G401.6 (cell line): ENCODE measurements around the gene NPC1L1.

Experiments used
- FAIRE-seq: peaks from 2 replicates; lab custom pipeline; 2012; peaks lifted over from hg19 to GRCh38; lab: Jason Lieb, UNC

NPC1L1 gene

GRCh38 chr7:44541028-44541869, at the start of gene NPC1L1:
NPC1L1 (minus strand) TSS chr7:44541330; CDS start chr7:44541259, 71 bp downstream.
- FAIRE-seq = no peak

- no peak for FAIRE-seq
Observed at GRCh38 chr7:44590910-44591309, 49.8 kb upstream of the NPC1L1 start.

- FAIRE-seq = peak; percentile 96
Observed at GRCh38 chr7:44587843-44588711, 46.9 kb upstream of the NPC1L1 start.

- no peak for FAIRE-seq
Observed at GRCh38 chr7:44583146-44583865, 42.2 kb upstream of the NPC1L1 start.

- FAIRE-seq = peak; percentile 94
Observed at GRCh38 chr7:44581879-44582603, 40.9 kb upstream of the NPC1L1 start, which contains the start of gene TMED4. TMED4 (minus strand) TSS chr7:44582231; CDS start chr7:44582206, 25 bp downstream.

- FAIRE-seq = no peak
Observed at GRCh38 chr7:44580945-44581878, 40.1 kb upstream of the NPC1L1 start.

- peak; percentile 77 for FAIRE-seq
Observed at GRCh38 chr7:44576228-44576627, 35.1 kb upstream of the NPC1L1 start.

GRCh38 chr7:44575054-44575453, 33.9 kb upstream of the NPC1L1 start:
- FAIRE-seq = no peak

- FAIRE-seq = no peak
Observed at GRCh38 chr7:44574287-44574872, 33.2 kb upstream of the NPC1L1 start.

- peak; percentile 95 for FAIRE-seq
Observed at GRCh38 chr7:44573464-44574286, 32.5 kb upstream of the NPC1L1 start, which contains the start of gene DDX56. DDX56 (minus strand) TSS chr7:44573908; CDS start chr7:44573895, 13 bp downstream.

GRCh38 chr7:44572771-44573170, 31.6 kb upstream of the NPC1L1 start:
- FAIRE-seq = no peak

GRCh38 chr7:44569959-44570358, 28.8 kb upstream of the NPC1L1 start:
- no peak for FAIRE-seq

GRCh38 chr7:44568771-44569560, 27.8 kb upstream of the NPC1L1 start:
- no peak for FAIRE-seq

- FAIRE-seq = no peak
Observed at GRCh38 chr7:44567884-44568283, 26.8 kb upstream of the NPC1L1 start.

- no peak for FAIRE-seq
Observed at GRCh38 chr7:44566680-44567079, 25.6 kb upstream of the NPC1L1 start.

GRCh38 chr7:44565795-44566559, 24.8 kb upstream of the NPC1L1 start:
- no peak for FAIRE-seq

- FAIRE-seq = peak; percentile 39
Observed at GRCh38 chr7:44565097-44565794, 24.1 kb upstream of the NPC1L1 start.
